Measurements from ENCODE around the gene CRYAB.
"Not testable (repeated sequence)": the region's sequence is repeated elsewhere in the genome, so short reads cannot be mapped to it uniquely, and the experiment has no call there.

The CRYAB gene

GRCh38 chr11:111906680-111907079 is 4.9 kb downstream of the CRYAB start:
- no peak for DNase-seq

DNA sequence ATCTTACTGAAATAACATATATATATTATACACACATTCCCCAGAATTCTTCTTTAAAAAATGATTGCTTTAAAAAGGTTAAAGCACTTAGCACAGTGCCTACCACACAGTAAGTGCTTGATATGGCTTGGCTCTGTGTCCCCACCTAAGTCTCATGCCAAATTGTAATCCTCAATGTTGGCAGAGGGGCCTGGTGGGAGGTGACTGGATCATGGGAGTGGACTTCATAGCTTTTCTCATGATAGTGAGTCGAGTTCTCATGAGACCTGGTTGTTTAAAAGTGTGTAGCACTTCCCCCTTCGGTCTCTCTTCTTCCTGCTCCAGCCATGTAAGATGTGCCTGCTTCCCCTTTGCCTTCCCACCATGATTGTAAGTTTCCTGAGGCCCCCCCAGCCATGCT is 6.2 kb downstream of the CRYAB start:
- no peak for DNase-seq

DNA sequence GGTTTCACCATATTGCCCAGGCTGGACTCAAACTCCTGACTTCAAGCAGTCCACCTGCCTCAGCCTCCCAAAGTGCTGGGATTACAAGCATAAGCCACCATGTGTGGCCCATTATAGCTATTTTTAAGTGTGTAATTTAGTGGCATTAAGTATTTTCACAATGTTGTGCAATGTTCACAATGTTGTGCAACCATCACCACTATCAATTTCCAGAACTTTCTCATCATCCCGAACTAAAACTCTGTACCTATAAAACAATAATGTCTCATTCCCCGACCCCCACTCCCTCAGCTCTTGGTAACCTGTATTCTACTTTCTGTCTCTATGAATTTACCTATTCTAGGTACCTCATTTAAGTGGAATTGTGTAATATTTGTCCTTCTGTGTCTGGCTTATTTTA is 24.7 kb downstream of the CRYAB start:
- DNase-seq, result no peak

DNA sequence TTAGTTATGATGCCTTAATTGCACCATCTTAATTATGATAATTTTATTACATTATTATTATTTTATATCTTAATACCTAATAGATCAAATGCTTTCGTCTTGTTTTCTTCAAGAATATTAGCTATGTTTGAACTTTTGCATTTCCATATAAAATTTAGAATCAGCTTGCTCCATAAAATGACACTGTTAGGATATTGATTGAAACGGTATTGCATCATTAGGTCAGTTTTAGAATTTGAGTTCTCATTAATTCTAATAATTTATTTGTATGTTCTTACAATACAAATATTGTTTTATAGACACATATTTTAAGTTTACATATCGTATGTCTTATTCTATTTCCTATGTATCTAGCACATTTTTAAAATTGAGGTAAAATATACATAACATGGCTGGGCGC is 25.5 kb downstream of the CRYAB start:
- DNase-seq, result no peak

GRCh38 chr11:111885053-111885452 is 26.5 kb downstream of the CRYAB start:
- not testable (repeated sequence) for DNase-seq

DNA sequence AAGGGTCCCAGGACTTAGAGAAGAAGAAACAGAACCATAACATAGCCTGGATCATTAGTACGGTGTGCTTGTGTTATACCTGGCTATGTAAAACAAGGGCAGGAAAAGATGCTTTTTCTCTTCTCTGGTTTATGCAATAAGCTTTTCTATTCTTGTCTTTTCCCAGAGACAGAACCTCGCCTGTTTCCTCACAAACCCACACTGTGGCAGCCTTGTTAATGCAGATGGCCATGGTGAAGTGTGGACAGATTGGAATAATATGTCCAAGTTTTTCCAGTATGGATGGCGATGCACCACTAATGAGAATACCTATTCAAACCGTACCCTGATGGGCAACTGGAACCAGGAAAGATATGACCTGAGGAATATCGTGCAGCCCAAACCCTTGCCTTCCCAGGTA is 29.4 kb downstream of the CRYAB start:
- no peak for DNase-seq

- no peak for DNase-seq
Observed at GRCh38 chr11:111879637-111879960, 32.0 kb downstream of the CRYAB start.

DNA sequence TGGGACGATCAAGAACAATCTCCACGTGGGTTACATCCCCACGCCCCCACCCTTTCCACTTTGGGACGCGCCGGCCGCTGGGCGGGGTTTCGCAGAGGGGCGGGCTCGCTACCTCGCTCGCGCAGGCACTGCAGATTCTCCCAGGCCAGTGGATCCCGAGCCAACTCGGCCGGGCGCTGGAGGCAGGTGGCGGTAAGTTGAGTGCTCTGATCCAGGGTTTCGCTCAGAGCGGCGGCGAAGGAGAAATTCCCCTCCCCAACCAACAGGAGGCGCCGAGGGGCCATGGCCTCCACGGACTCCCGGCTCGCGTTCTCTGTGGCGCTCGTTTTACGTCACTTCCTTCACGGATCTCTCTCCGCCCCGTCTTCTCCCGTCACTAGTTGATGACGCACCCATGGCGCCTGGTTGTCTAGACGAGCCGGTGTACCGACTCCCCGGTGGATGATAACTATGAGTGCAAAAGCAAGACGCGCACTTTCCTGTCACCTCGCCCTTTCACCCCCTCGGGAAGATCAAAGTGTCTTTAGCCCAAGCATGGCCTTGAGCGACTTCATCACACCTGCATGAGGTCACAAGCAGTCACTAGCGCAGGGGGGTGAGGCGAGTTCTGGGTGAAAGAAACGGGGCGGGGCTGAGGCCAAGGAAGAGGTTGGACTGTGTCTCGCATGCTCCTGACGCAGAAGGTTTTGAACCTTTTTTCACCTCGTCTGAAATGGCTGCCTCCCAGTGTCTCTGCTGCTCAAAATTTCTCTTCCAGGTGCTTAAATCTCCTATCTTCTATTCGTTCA is 32.5 kb downstream of the CRYAB start, which contains the start of the genes CFAP68 and FDXACB1:
TSS of gene CFAP68 (plus strand) at position 693 of the 788 bp plus-strand sequence. CDS start at position 713, 20 bp downstream.
TSS of gene FDXACB1 (minus strand) at position 317 of the 788 bp plus-strand sequence. CDS start at position 284, 33 bp downstream.
- peak; percentile 62 for DNase-seq

GRCh38 chr11:111878385-111878848 is 33.2 kb downstream of the CRYAB start:
- no peak for DNase-seq

DNA sequence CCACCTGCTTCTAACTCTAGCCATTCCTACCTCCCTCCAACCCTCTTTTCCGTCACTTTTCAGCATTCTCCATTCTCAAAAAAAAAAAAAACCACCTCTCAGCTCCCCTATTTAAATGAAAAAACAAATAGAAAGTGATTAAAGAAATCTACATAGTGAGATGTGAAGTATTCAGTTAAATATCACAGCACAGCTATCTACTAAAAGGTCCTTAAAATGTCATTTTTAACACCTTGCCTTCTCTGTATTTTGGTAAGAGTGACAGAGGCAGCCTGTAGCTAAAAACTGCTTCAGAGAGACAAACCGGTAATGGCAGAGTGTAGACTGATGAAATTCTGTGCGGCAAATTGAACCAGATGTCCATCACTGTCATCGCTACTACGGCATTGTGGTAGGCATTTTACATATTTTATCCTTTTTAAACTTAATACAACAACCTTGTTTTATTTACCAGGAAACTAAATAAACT is 39.8 kb downstream of the CRYAB start:
- no peak for DNase-seq

DNA sequence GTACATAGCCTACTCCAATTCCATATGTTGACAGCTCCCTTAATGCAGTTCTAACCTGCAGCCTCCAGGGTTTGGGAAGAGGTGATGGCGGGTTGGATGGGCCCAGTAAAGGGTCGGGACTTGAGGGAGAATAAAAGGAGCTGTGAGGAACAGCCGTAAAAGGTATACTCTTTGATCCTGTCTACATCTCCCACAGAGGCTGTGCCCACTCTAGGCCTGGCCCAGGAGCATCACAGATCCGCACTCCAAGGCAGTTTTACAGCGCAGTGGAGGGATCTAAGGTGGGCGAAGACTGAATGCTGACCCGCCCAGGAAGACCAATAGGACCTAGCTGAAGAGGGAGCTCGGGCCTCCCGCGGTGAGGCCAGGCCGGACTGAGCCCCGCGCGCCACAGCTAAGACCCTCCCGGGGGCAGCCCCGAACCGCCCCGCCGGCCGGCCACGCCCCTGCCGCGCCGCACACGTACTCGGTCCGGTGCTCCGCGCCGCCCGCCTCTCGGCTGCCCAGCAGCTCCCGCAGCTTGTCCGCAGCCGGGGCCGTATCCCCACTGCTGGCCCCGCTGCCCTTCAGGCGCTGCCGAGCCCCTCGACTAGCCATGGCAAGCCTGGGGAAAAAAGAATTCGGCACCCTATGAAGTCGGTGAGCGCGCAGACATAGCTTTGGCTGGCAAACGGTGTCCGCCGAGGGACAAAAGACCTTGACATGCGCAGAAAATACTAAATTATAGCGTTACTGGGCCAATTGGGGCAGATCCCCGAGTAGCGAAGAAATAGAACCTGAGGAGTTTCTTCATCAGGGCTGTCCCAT is 40.5 kb downstream of the CRYAB start, which contains the start of gene ALG9:
TSS of gene ALG9 (minus strand) at position 696 of the 807 bp plus-strand sequence. CDS start at position 597, 99 bp downstream.
- DNase-seq, result peak; percentile 52

DNA sequence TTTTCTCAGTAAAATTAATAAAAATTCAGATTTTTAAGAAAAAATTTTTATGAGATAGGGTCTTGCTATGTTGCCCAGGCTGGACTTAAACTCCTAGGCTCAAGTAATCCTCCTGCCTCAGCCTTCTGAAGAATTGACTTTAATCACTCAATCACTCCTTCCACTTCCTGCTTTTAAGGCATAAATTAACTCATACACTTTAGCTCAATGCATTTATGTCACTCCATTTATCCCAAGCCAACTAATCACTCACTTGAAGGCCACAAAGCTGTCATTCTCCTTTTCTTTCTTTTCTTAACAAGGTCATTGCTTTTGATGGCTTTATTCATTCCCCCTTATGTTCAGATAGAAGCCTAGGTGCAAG is 41.1 kb downstream of the CRYAB start:
- DNase-seq, result no peak

GRCh38 chr11:111870113-111870512 is 41.5 kb downstream of the CRYAB start:
- no peak for DNase-seq

DNA sequence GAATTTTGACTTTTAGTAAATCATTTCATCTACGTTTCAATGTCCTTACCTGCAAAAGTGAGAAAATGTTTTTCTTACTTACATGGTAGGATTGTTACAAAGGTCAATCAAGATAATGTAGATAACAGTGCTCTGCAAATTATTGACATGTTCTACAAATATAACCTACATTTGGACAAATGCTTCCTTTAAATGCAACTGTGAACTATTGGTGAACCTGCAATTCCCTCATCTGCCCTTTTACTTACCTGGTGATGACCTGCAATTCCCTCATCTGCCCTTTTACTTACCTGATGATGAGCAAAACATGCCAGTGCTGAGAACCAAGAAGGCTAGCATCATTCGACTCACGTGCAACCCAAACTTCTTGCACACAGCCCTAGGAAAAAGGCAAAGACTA is 51.3 kb downstream of the CRYAB start:
- DNase-seq, result no peak

All from activated gamma-delta T cell (primary cell).